H1 (cell line): ENCODE measurements around the gene SND1. TPM values are rescaled to one million over a fixed set of nuclear protein-coding genes. Genes with fewer than 3 reads are reported as not detected.

Experiments
- CTCF ChIA-PET: fragments of 300-600 bp; sonication (Branson Sonifier 250); formaldehyde crosslinking; loops from one replicate; lab custom pipeline; 2021; ENCODE audit not compliant: partially characterized antibody; lab: Charles Lee
- POLR2A ChIA-PET: fragments of 300-600 bp; sonication (Branson Sonifier 250); formaldehyde crosslinking; loops from one replicate; lab custom pipeline; 2021; ENCODE audit warnings: inconsistent platforms; ENCODE audit not compliant: partially characterized antibody; lab: Charles Lee
- DNase-seq, 2 experiments: peaks; one replicate each; pipeline versions ENCODE4 v3.0.0 to v3.0.0-alpha.2; 2010 to 2022; ENCODE audit warnings: low spot score in 2 of 2, low read depth in 1 of 2, mixed read lengths in 1 of 2
- FAIRE-seq: peaks from 2 replicates; lab custom pipeline; 2011; peaks lifted over from hg19 to GRCh38; lab: Jason Lieb, UNC
- H2AFZ ChIP-seq: 2 replicates; pipeline ENCODE4 v1.8.1; 2012; ENCODE audit warnings: low read length, inconsistent platforms
- H2AK5ac ChIP-seq: 2 replicates; pipeline ENCODE4 v1.6.1; 2013; ENCODE audit warnings: low read depth, low read length
- H2BK120ac ChIP-seq: replicated peaks from 2 replicates; pipeline ENCODE3; 2013; ENCODE audit warnings: low read depth, low read length, inconsistent platforms
- H2BK12ac ChIP-seq: 2 replicates; pipeline ENCODE4 v1.6.1; 2013; ENCODE audit warnings: low read depth, low read length
- H2BK15ac ChIP-seq: 2 replicates; pipeline ENCODE4 v1.6.1; 2013; ENCODE audit warnings: low read length
- H2BK20ac ChIP-seq: 2 replicates; pipeline ENCODE4 v1.6.1; 2013; ENCODE audit warnings: low read length
- H2BK5ac ChIP-seq: 2 replicates; pipeline ENCODE4 v1.6.1; 2013; ENCODE audit warnings: low read depth, low read length
- H3K14ac ChIP-seq: 2 replicates; pipeline ENCODE4 v1.6.1; 2013; ENCODE audit warnings: inconsistent platforms; ENCODE audit not compliant: insufficient read length
- H3K18ac ChIP-seq: 2 replicates; pipeline ENCODE4 v1.6.1; 2013; ENCODE audit warnings: low read length; ENCODE audit errors: extremely low read depth
- H3K23ac ChIP-seq: 2 replicates; pipeline ENCODE4 v1.6.1; 2013; ENCODE audit warnings: inconsistent platforms; ENCODE audit not compliant: insufficient read length
- H3K23me2 ChIP-seq: 2 replicates; pipeline ENCODE4 v1.6.1; 2013; ENCODE audit warnings: low read depth, low read length
- H3K27ac ChIP-seq: 2 replicates; pipeline ENCODE4 v1.6.1; 2011; ENCODE audit warnings: low read depth, low read length, inconsistent platforms
- H3K27me3 ChIP-seq, 4 experiments: replicated peaks in 1 of 4; 1 replicate in 1 of 4; 2 replicates in 3 of 4; pipeline versions ENCODE4 v1.6.1 to v1.8.1; 2011 to 2013; ENCODE audit warnings: low read length in 3 of 4, mild to moderate bottlenecking in 3 of 4, inconsistent platforms in 2 of 4, mixed read lengths in 2 of 4, moderate library complexity in 1 of 4; ENCODE audit not compliant: control insufficient read depth in 3 of 4, insufficient read depth in 3 of 4; ENCODE audit errors: extremely low read depth in 1 of 4
- H3K36me3 ChIP-seq, 4 experiments: 2 replicates each; pipeline versions ENCODE4 v1.6.1 to v1.8.1; 2011 to 2013; ENCODE audit warnings: mild to moderate bottlenecking in 4 of 4, low read length in 3 of 4, moderate library complexity in 2 of 4, control low read depth in 1 of 4, inconsistent platforms in 1 of 4; ENCODE audit not compliant: insufficient read depth in 4 of 4, control insufficient read depth in 2 of 4
- H3K4ac ChIP-seq: replicated peaks from 2 replicates; pipeline ENCODE3; 2013; ENCODE audit warnings: low read length, low read depth, mixed read lengths, inconsistent platforms; ENCODE audit not compliant: insufficient read length
- H3K4me1 ChIP-seq, 4 experiments: replicated peaks in 1 of 4; 1 replicate in 1 of 4; 2 replicates in 3 of 4; pipeline versions ENCODE4 v1.6.1 to v1.8.1; 2011 to 2013; ENCODE audit warnings: low read length in 3 of 4, inconsistent platforms in 2 of 4, mixed read lengths in 1 of 4; ENCODE audit not compliant: insufficient read depth in 4 of 4, control insufficient read depth in 3 of 4
- H3K4me2 ChIP-seq, 2 experiments: 2 replicates each; pipeline versions ENCODE4 v1.6.1 to v1.8.1; 2011 to 2013; ENCODE audit warnings: low read depth in 2 of 2, low read length in 2 of 2, control low read depth in 1 of 2, inconsistent platforms in 1 of 2, mild to moderate bottlenecking in 1 of 2; ENCODE audit not compliant: insufficient read depth in 1 of 2
- H3K4me3 ChIP-seq, 4 experiments: fragments of 200-600, 300-600 bp in 1 of 4; sonication (generic), shearing (Covaris generic), sonication (Bioruptor Twin) in 1 of 4; 2 replicates each; pipeline versions ENCODE4 v1.5.1 to v1.8.1; 2011 to 2016; ENCODE audit warnings: low read length in 4 of 4, low read depth in 3 of 4, control low read depth in 2 of 4, inconsistent platforms in 2 of 4, mild to moderate bottlenecking in 2 of 4, mixed read lengths in 1 of 4, moderate library complexity in 1 of 4; ENCODE audit not compliant: insufficient read depth in 2 of 4; ENCODE audit errors: extremely low read depth in 1 of 4
- H3K56ac ChIP-seq: replicated peaks from 2 replicates; pipeline ENCODE3; 2013; ENCODE audit warnings: low read depth, mild to moderate bottlenecking, mixed read lengths, low read length, inconsistent platforms; ENCODE audit not compliant: insufficient read length
- H3K79me1 ChIP-seq: 2 replicates; pipeline ENCODE4 v1.6.1; 2013; ENCODE audit warnings: low read depth, low read length, control low read depth
- H3K79me2 ChIP-seq, 2 experiments: 2 replicates each; pipeline versions ENCODE4 v1.6.1 to v1.8.1; 2012 to 2013; ENCODE audit warnings: low read length in 2 of 2, mild to moderate bottlenecking in 2 of 2, inconsistent platforms in 1 of 2; ENCODE audit not compliant: insufficient read depth in 2 of 2, control insufficient read depth in 1 of 2
- H3K9ac ChIP-seq, 4 experiments: replicated peaks in 1 of 4; 1 replicate in 1 of 4; 2 replicates in 3 of 4; pipeline versions ENCODE4 v1.6.1 to v1.8.1; 2011 to 2013; ENCODE audit warnings: low read depth in 3 of 4, low read length in 3 of 4, control low read depth in 2 of 4, mild to moderate bottlenecking in 2 of 4, moderate library complexity in 2 of 4, inconsistent platforms in 1 of 4; ENCODE audit errors: extremely low read depth in 1 of 4
- H3K9me3 ChIP-seq, 2 experiments: 2 replicates each; pipeline versions ENCODE4 v1.6.1 to v1.8.1; 2012 to 2013; ENCODE audit warnings: mild to moderate bottlenecking in 2 of 2, moderate library complexity in 2 of 2, control low read depth in 1 of 2, inconsistent platforms in 1 of 2, low read depth in 1 of 2, low read length in 1 of 2, mixed read lengths in 1 of 2; ENCODE audit not compliant: insufficient read depth in 2 of 2
- H4K20me1 ChIP-seq, 2 experiments: replicated peaks in 1 of 2; 2 replicates each; pipeline versions ENCODE3 to v1.8.1; 2011 to 2013; ENCODE audit warnings: inconsistent platforms in 2 of 2, low read length in 2 of 2, mild to moderate bottlenecking in 1 of 2; ENCODE audit not compliant: insufficient read depth in 2 of 2, control insufficient read depth in 1 of 2
- H4K5ac ChIP-seq: 2 replicates; pipeline ENCODE4 v1.6.1; 2013; ENCODE audit warnings: low read length, low read depth, mixed read lengths, inconsistent platforms; ENCODE audit not compliant: insufficient read length
- H4K8ac ChIP-seq: 2 replicates; pipeline ENCODE4 v1.8.0; 2013; ENCODE audit warnings: mild to moderate bottlenecking, moderate library complexity, low read length, inconsistent platforms; ENCODE audit not compliant: insufficient read depth; ENCODE audit errors: extremely low read depth
- H4K91ac ChIP-seq: replicated peaks from 2 replicates; pipeline ENCODE3; 2013; ENCODE audit warnings: low read length, mixed read lengths, inconsistent platforms; ENCODE audit not compliant: insufficient read length
- ATF3 ChIP-seq: IDR thresholded peaks from 2 replicates; pipeline ENCODE4 v1.6.1; 2011; ENCODE audit warnings: low read depth, mild to moderate bottlenecking, low read length; ENCODE audit not compliant: insufficient read depth
- EGR1 ChIP-seq: IDR thresholded peaks from 2 replicates; pipeline ENCODE4 v1.6.1; 2011; ENCODE audit warnings: low read depth, low read length, borderline replicate concordance
- EZH2 ChIP-seq: fragments of 200-600 bp; sonication (generic); IDR thresholded peaks from 2 replicates; pipeline ENCODE4 v1.7.1; 2012; ENCODE audit warnings: low read depth, mild to moderate bottlenecking, moderate library complexity, low read length, inconsistent platforms; ENCODE audit not compliant: severe bottlenecking
- KDM1A ChIP-seq: fragments of 200-600, 300-600 bp; sonication (generic); IDR thresholded peaks from 2 replicates; pipeline ENCODE4 v1.7.1; 2016; ENCODE audit warnings: mild to moderate bottlenecking, low read length, borderline replicate concordance
- NRF1 ChIP-seq: IDR thresholded peaks from 2 replicates; pipeline ENCODE4 v1.6.1; 2011; ENCODE audit warnings: mild to moderate bottlenecking, low read depth, low read length, improper control_type of control experiment
- WGBS, 2 experiments: shearing (Covaris generic) in 1 of 2; methylation state at CpG; one replicate each; pipeline versions ENCODE4 v1.1.6 to v1.1.7; 2013 to 2015; ENCODE audit warnings: low lambda C conversion rate in 2 of 2, mixed read lengths in 2 of 2, inconsistent platforms in 1 of 2, low coverage in 1 of 2, missing lambda C conversion rate in 1 of 2; ENCODE audit not compliant: insufficient replicate concordance in 2 of 2, insufficient coverage in 1 of 2, insufficient read length in 1 of 2; ENCODE audit errors: extremely low coverage in 1 of 2, missing lambda C conversion rate in 1 of 2; 5-methylcytosine and 5-hydroxymethylcytosine counted together
- polyA plus RNA-seq, 7 experiments: library from polyadenylated mRNA; depleted of rRNA in 3 of 7; stranded (reverse) in 5 of 7; unstranded in 2 of 7; fragments of >200 nt in 5 of 7; fragments of 200-250 nt in 2 of 7; gene quantifications; 1 replicate in 5 of 7; 2 replicates in 1 of 7; 4 replicates in 1 of 7; pipeline versions ENCODE4 v1.2.1 to v1.2.3, GENCODE V29; 2011 to 2013; ENCODE audit warnings: missing spikeins in 2 of 7, mixed read lengths in 2 of 7
- total RNA-seq: library from RNA; stranded (reverse); fragmentation: NEBNext Ultra II Directional; extraction: Animal tissue kit (Norgen Biotek cat#: 25700); gene quantifications from 2 replicates; pipeline ENCODE4 v1.2.1, GENCODE V29; 2021

The SND1 gene
- total and polyA plus RNA-seq, 2 of the 8 experiments (the other 6 are each of a cell fraction or from before 2014, with no cell fraction given) = 122 to 290 TPM

- ChIA-PET CTCF (interaction anchor here (1.0 to 15.3 kb wide), 9 partner anchors 12 to 331 kb away, joined by 3 to 165 read pairs (median 5); no protein-coding TSS in a partner anchor), POLR2A (no interaction called here)
- no peak overlapping the region for H3K56ac ChIP-seq
- no peak overlapping the region for H2AFZ ChIP-seq
- TF ChIP-seq NRF1 = no peak
- no peak for TF ChIP-seq ATF3
- TF ChIP-seq EGR1 = no peak
- TF ChIP-seq KDM1A = no peak
- TF ChIP-seq EZH2 = no peak
- FAIRE-seq (no peak), DNase-seq (no peak)
- 84% methylated on average over 4 of the region's 4 CpGs; no CpG with 5 or more reads in 1 of the 2 experiments for WGBS, 2 experiments
- H3K4me3 ChIP-seq = no peak overlapping the region
- no peak overlapping the region for H3K9ac ChIP-seq
- peaks cover 5 to 9% of the 10 kb centered on the region in 2 experiments for H4K20me1 ChIP-seq
- no peak overlapping the region for H3K18ac ChIP-seq
- H3K27ac ChIP-seq = no peak overlapping the region
- no peak overlapping the region for H3K14ac ChIP-seq
- H3K4ac ChIP-seq = no peak overlapping the region
- H2BK5ac ChIP-seq = no peak overlapping the region
- no peak overlapping the region for H2BK15ac ChIP-seq
- no peaks in the 10 kb centered on the region for H3K9me3 ChIP-seq
- no peak overlapping the region for H4K8ac ChIP-seq
- H4K91ac ChIP-seq = no peak overlapping the region
- H2AK5ac ChIP-seq = no peak overlapping the region
- H4K5ac ChIP-seq = no peak overlapping the region
- no peak overlapping the region for H2BK12ac ChIP-seq
- no peak overlapping the region for H2BK20ac ChIP-seq
- no peak overlapping the region for H2BK120ac ChIP-seq
- no peaks in the 10 kb centered on the region for H3K23me2 ChIP-seq
- H3K79me1 ChIP-seq = no peaks in the 10 kb centered on the region
- H3K36me3 ChIP-seq = no peaks in the 10 kb centered on the region
- H3K4me2 ChIP-seq = no peak overlapping the region
- H3K27me3 ChIP-seq = no peaks in the 10 kb centered on the region
- H3K4me1 ChIP-seq = no peaks in the 10 kb centered on the region
- no peaks in the 10 kb centered on the region for H3K79me2 ChIP-seq
- no peak overlapping the region for H3K23ac ChIP-seq
Measured at GRCh38 chr7:128039544-128039953, 387.6 kb downstream of the SND1 start.
